Measurements from ENCODE around the gene RASEF.

GRCh38 chr9:83012922-83013838 is 49.8 kb downstream of the RASEF start:
- TF ChIP-seq CTCF (conservative IDR thresholded peaks at IDR 0.05; ENCODE audit: low read length) (no peak), EZH2phosphoT487 (IDR thresholded peaks at IDR 0.05; ENCODE audit: borderline replicate concordance) (no peak)

Data from Loucy (cell line).